PFSK-1 (cell line): Measurements from ENCODE around the gene VPS26B.

Experiments
- FOXP2 ChIP-seq: optimal IDR thresholded peaks from 2 replicates; pipeline ENCODE3; 2011; ENCODE audit warnings: borderline replicate concordance, control low read depth, inconsistent platforms; ENCODE audit not compliant: insufficient read depth; ENCODE audit errors: extremely low read length, extremely low read depth
- POLR2AphosphoS5 ChIP-seq: IDR thresholded peaks from 2 replicates; pipeline ENCODE4 v1.6.1; 2012; ENCODE audit warnings: low read depth, mild to moderate bottlenecking, control low read depth, low read length, moderate library complexity
- REST ChIP-seq, 2 experiments: IDR thresholded peaks; 2 replicates each; pipeline versions ENCODE4 v1.6.1 to v1.8.0; 2011 to 2012; ENCODE audit warnings: low read depth in 2 of 2, low read length in 2 of 2, control low read depth in 1 of 2, inconsistent platforms in 1 of 2, mild to moderate bottlenecking in 1 of 2, moderate library complexity in 1 of 2; ENCODE audit not compliant: insufficient read depth in 1 of 2
- SIN3A ChIP-seq: IDR thresholded peaks from 2 replicates; pipeline ENCODE4 v1.6.1; 2012; ENCODE audit warnings: mild to moderate bottlenecking, low read length, moderate library complexity, borderline replicate concordance; ENCODE audit not compliant: insufficient read depth
- TAF1 ChIP-seq: IDR thresholded peaks from 2 replicates; pipeline ENCODE4 v1.6.1; 2012; ENCODE audit warnings: low read length, control low read depth, borderline replicate concordance; ENCODE audit not compliant: insufficient read depth

The VPS26B gene

GRCh38 chr11:134207538-134208239, 16.8 kb upstream of the VPS26B start:
- TF ChIP-seq SIN3A (no peak), POLR2AphosphoS5 (no peak), REST (IDR thresholded peaks at IDR 0.05; ENCODE audit: insufficient read depth in 1 of 2, low read depth in 2 of 2, low read length in 2 of 2) (no peak), TAF1 (no peak), FOXP2 (no peak)

GRCh38 chr11:134215836-134216235, 8.6 kb upstream of the VPS26B start:
- TF ChIP-seq SIN3A = no peak
- TF ChIP-seq FOXP2 = no peak
- TF ChIP-seq POLR2AphosphoS5 = no peak
- no peak for TF ChIP-seq TAF1
- no peak for TF ChIP-seq REST (IDR thresholded peaks at IDR 0.05; ENCODE audit: insufficient read depth in 1 of 2, low read depth in 2 of 2, low read length in 2 of 2)

GRCh38 chr11:134216816-134217215, 7.7 kb upstream of the VPS26B start:
- TF ChIP-seq REST (IDR thresholded peaks at IDR 0.05; ENCODE audit: insufficient read depth in 1 of 2, low read depth in 2 of 2, low read length in 2 of 2) (no peak), POLR2AphosphoS5 (no peak), TAF1 (no peak), SIN3A (no peak), FOXP2 (no peak)

GRCh38 chr11:134223121-134223520, 1.4 kb upstream of the VPS26B start:
- TF ChIP-seq FOXP2 = no peak
- TF ChIP-seq SIN3A = no peak
- TF ChIP-seq REST (IDR thresholded peaks at IDR 0.05; ENCODE audit: insufficient read depth in 1 of 2, low read depth in 2 of 2, low read length in 2 of 2) = no peak
- no peak for TF ChIP-seq POLR2AphosphoS5
- TF ChIP-seq TAF1 = no peak
